ENCODE results near the gene DACH1. TPM values are rescaled to one million over a fixed set of nuclear protein-coding genes. Genes with fewer than 3 reads are reported as not detected.

DACH1 gene
- total and polyA plus RNA-seq, 9 of the 15 experiments (the other 6 are each of a cell fraction or from before 2014, with no cell fraction given), result 0.04 to 0.07 (median 0.04) TPM; not detected in 2

DNA sequence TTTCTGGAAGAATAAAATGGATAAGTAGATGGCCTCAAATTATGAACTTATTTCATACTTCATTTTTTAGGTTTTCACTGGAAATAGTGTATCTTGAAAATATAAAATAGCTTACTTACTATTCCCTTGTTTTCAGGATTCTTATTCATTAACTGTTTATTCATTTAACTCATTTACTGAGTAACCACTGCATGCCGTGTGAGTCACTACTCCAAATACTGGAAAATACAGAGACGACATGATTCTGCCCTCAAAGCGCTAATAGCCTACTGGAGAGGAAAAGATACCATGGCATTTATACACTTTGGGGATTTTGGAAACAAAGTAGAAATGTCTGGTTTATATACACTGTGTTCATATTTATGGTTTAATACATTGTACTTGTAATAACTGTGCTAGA, 270.9 kb downstream of the DACH1 start:
- FAIRE-seq (no peak), DNase-seq (ENCODE audit: extremely low read depth in 1 of 4, low spot score in 3 of 4) (no peak), ATAC-seq (no peak)
- no peaks in the 10 kb centered on the region for H3K36me3 ChIP-seq (ENCODE audit: control insufficient read depth, insufficient read depth, low read length)
- no peaks in the 10 kb centered on the region for H3K9me3 ChIP-seq (replicated peaks; ENCODE audit: control insufficient read depth, insufficient read depth, low read depth, low read length)
- no peaks in the 10 kb centered on the region for H3K79me2 ChIP-seq (ENCODE audit: control insufficient read depth, insufficient read depth, low read length)
- H3K4me3 ChIP-seq, result no peak overlapping the region
- H3K27ac ChIP-seq (ENCODE audit: extremely low read depth, low read depth, low read length), result no peak overlapping the region
- 0% methylated on average over 3 of the region's 3 CpGs for WGBS (ENCODE audit: insufficient coverage, low coverage, missing lambda C conversion rate)
- H3K4me1 ChIP-seq (replicated peaks in 1 of 2; ENCODE audit: control insufficient read depth in 2 of 2, insufficient read depth in 2 of 2, low read length in 2 of 2), result no peaks in the 10 kb centered on the region
- ChIA-PET POLR2A (no interaction called here), CTCF (ENCODE audit: low intra/inter-chr PET ratio) (no interaction called here)
- H4K20me1 ChIP-seq (replicated peaks; ENCODE audit: control insufficient read depth, insufficient read depth, low read length), result no peaks in the 10 kb centered on the region
- TF ChIP-seq SAP30 (IDR thresholded peaks at IDR 0.05; ENCODE audit: borderline replicate concordance, insufficient read depth, low read depth, low read length, poor library complexity, severe bottlenecking) (no peak), NELFE (IDR thresholded peaks at IDR 0.05; ENCODE audit: insufficient read depth, insufficient read length) (no peak), TAF9B (IDR thresholded peaks at IDR 0.05; ENCODE audit: partially characterized antibody) (no peak), NRF1 (conservative IDR thresholded peaks at IDR 0.05 in 1 of 2, IDR thresholded peaks at IDR 0.05 in 1 of 2) (no peak), SNRNP70 (optimal IDR thresholded peaks at IDR 0.05; ENCODE audit: low read depth, low read length) (no peak), PTRF (tag; IDR thresholded peaks at IDR 0.05) (no peak), MAFG (tag; conservative IDR thresholded peaks at IDR 0.05) (no peak), ZNF445 (CRISPR knock-in tag; IDR thresholded peaks at IDR 0.05; ENCODE audit: low read depth) (no peak), NFRKB (IDR thresholded peaks at IDR 0.05; ENCODE audit: low read depth) (no peak), THRAP3 (IDR thresholded peaks at IDR 0.05; ENCODE audit: borderline replicate concordance) (no peak), MECOM (CRISPR knock-in tag; IDR thresholded peaks at IDR 0.05) (no peak), HNRNPL (IDR thresholded peaks at IDR 0.05; ENCODE audit: low read depth, low read length) (no peak)
- TF ChIP-seq, protein P1, sequence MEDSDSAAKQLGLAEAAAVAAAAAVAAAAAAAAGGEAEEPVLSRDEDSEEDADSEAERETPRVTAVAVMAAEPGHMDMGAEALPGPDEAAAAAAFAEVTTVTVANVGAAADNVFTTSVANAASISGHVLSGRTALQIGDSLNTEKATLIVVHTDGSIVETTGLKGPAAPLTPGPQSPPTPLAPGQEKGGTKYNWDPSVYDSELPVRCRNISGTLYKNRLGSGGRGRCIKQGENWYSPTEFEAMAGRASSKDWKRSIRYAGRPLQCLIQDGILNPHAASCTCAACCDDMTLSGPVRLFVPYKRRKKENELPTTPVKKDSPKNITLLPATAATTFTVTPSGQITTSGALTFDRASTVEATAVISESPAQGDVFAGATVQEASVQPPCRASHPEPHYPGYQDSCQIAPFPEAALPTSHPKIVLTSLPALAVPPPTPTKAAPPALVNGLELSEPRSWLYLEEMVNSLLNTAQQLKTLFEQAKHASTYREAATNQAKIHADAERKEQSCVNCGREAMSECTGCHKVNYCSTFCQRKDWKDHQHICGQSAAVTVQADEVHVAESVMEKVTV (CRISPR knock-in tag; IDR thresholded peaks at IDR 0.05), result no peak
- no peaks in the 10 kb centered on the region for H3K27me3 ChIP-seq (ENCODE audit: control insufficient read depth in 2 of 2, insufficient read depth in 2 of 2, low read length in 2 of 2)
- no peak overlapping the region for H3K4me2 ChIP-seq (ENCODE audit: insufficient read depth, low read length)
- intact Hi-C loops (cut with micrococcal nuclease) (no loop called here), in situ Hi-C loops (cut with MboI) (no loop called here)
- no TSS peak for BruUV-seq (replicated peaks)
- H2AFZ ChIP-seq (ENCODE audit: low read depth, low read length), result no peak overlapping the region
- H3K9me1 ChIP-seq (ENCODE audit: control insufficient read depth, insufficient read depth, low read length), result no peaks in the 10 kb centered on the region
- no peak overlapping the region for H3K9ac ChIP-seq (ENCODE audit: insufficient read depth in 1 of 2, low read depth in 2 of 2, low read length in 2 of 2)

All from K562 (cell line).